Rectal smooth muscle tissue (tissue), 1 donor: Measurements from ENCODE around the gene HMGB4.

Source experiments
- H3K27ac ChIP-seq: one replicate; pipeline ENCODE4 v1.7.0; 2013; ENCODE audit warnings: low read depth, low read length, inconsistent platforms
- H3K27me3 ChIP-seq: one replicate; pipeline ENCODE4 v1.7.0; 2013; ENCODE audit warnings: low read length; ENCODE audit not compliant: control insufficient read depth, insufficient read depth
- H3K36me3 ChIP-seq: one replicate; pipeline ENCODE4 v1.7.0; 2013; ENCODE audit warnings: low read length; ENCODE audit not compliant: control insufficient read depth, insufficient read depth
- H3K4me1 ChIP-seq: one replicate; pipeline ENCODE4 v1.7.0; 2013; ENCODE audit warnings: low read length; ENCODE audit not compliant: control insufficient read depth, insufficient read depth
- H3K4me3 ChIP-seq: one replicate; pipeline ENCODE4 v1.7.0; 2013; ENCODE audit warnings: low read length
- H3K9ac ChIP-seq: one replicate; pipeline ENCODE4 v1.7.0; 2013; ENCODE audit warnings: low read length

Gene HMGB4

DNA sequence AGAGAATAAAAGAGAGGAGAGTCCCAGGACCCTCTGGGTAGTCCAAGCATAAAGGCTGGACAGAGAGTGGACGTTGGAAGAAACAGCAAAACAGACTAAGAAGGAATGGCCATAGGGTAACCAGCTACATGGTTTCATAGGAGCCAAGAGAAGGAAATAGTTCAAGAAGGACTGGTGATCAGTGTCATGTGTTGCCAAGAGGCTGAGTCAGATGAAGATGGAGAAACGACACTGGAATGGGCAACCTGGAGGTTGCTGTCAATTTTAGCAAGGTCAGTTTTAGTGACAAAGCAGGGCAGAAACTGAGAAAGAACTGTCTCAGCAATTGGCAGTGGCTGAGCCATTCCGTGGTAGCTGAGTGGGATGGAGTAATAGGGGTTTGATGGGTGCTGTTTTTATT, 41.4 kb downstream of the HMGB4 start:
- Histone ChIP-seq H3K27ac (no peak overlapping the region), H3K36me3 (no peaks in the 10 kb centered on the region), H3K4me1 (no peaks in the 10 kb centered on the region), H3K9ac (no peak overlapping the region), H3K27me3 (no peaks in the 10 kb centered on the region), H3K4me3 (no peak overlapping the region)

DNA sequence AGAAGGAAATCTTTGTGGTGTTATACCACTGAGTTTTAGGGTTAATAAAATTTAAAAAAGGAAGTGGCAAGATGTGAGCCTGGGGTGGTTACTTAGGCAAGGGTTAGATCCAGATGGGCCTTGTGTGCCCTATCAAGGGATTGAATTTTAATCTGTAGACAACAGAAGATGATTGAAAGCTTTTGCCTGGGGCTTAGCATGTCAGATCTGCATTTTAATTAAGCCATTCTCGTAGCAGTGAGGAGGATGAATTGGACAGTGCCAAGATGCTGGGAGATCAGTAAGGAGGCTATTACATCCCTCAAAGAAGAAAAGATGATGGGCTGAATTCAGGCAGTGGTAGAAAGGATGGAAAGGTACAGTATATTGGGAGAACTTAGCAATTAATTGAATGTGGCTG, 42.3 kb downstream of the HMGB4 start:
- Histone ChIP-seq H3K36me3 (no peaks in the 10 kb centered on the region), H3K4me1 (no peaks in the 10 kb centered on the region), H3K27me3 (no peaks in the 10 kb centered on the region), H3K4me3 (no peak overlapping the region), H3K27ac (no peak overlapping the region), H3K9ac (no peak overlapping the region)

DNA sequence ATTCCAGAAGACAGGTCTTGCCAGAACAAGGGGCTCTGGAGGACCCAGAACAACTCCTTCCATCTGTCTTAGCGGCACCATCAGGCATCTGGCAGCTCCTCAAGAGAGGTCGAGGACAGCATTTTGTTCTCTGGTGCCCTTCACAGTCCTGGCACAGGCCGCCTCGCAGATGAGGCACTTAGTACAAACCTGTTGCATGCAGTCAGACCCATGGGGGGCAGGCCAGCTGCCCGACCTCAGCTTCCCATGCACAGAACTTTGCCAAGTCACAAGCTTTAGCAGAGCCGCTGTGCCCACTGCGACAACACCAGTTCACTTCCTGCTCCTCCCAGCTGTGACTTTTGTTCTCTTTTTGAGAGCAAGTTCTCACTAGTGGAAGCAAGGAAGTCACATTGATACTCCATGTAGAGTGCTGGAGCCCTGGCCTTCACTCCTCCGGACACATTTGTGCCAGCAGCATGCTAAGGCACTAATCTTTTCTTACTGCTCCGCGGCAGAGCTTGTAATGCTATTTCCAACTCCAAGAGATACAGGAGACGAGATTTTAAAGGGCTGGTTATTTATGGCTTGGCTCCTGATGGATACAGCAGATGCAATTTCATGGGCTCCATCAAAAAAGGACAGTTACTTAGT, 44.6 kb downstream of the HMGB4 start:
- Histone ChIP-seq H3K27me3 (no peaks in the 10 kb centered on the region), H3K27ac (no peak overlapping the region), H3K9ac (no peak overlapping the region), H3K36me3 (no peaks in the 10 kb centered on the region), H3K4me1 (no peaks in the 10 kb centered on the region), H3K4me3 (no peak overlapping the region)
